Prostate gland (tissue), 2 donors: Measurements from ENCODE around the gene PLPP6. TPM values are rescaled to one million over a fixed set of nuclear protein-coding genes. Genes with fewer than 3 reads are reported as not detected.
A peak's percentile ranks its signal among the peaks of the same experiment; 100 is the strongest.

Experiments
- DNase-seq: peaks from one replicate; pipeline ENCODE4 v3.0.0-alpha.2; 2019; ENCODE audit warnings: low spot score
- H3K27ac ChIP-seq, 2 donors: fragments of 200-600 bp; sonication (generic); 2 replicates each; pipeline ENCODE4 v1.5.1; 2017 to 2019
- H3K27me3 ChIP-seq: fragments of 200-600 bp; sonication (generic); replicated peaks from 2 replicates; pipeline ENCODE4 v1.5.1; 2019; ENCODE audit not compliant: insufficient read depth
- H3K36me3 ChIP-seq, 2 donors: fragments of 200-600 bp; sonication (generic); 1 replicate in 1 of 2; 2 replicates in 1 of 2; pipeline versions ENCODE4 v1.5.1 to v1.8.1; 2017 to 2019
- H3K4me1 ChIP-seq: fragments of 200-600 bp; sonication (generic); replicated peaks from 2 replicates; pipeline ENCODE4 v1.5.1; 2019
- H3K4me3 ChIP-seq, 2 donors: fragments of 200-600 bp; sonication (generic); 2 replicates each; pipeline ENCODE4 v1.5.1; 2017 to 2019
- H3K9me3 ChIP-seq: fragments of 200-600 bp; sonication (generic); 2 replicates; pipeline ENCODE4 v1.5.1; 2017
- POLR2A ChIP-seq: fragments of 450-650 bp; IDR thresholded peaks from one replicate; pipeline ENCODE4 v1.6.1; 2016; ENCODE audit warnings: antibody characterized with exemption, mild to moderate bottlenecking
- POLR2AphosphoS5 ChIP-seq: sonication (generic); formaldehyde crosslinking; IDR thresholded peaks from one replicate; pipeline ENCODE4 v1.6.1; 2017; ENCODE audit warnings: antibody characterized with exemption
- WGBS: methylation state at CpG from one replicate; pipeline ENCODE4 v1.1.5; 2018; 5-methylcytosine and 5-hydroxymethylcytosine counted together
- intact Hi-C: fragments of 100-400 bp; cut with DNase I; formaldehyde crosslinking; loops from one replicate; pipeline ENCODE4 v1.14.2; 2022
- total RNA-seq, 2 donors: library from RNA; depleted of rRNA; stranded (reverse); fragments of >200 nt; gene quantifications; one replicate each; pipeline ENCODE4 v1.1.0, GENCODE V29; 2016
- TF ChIP-seq, protein P1 (sequence below), 4 experiments: fragments of 200-600 bp in 2 of 4; fragments of 450-650 bp in 2 of 4; sonication (generic) in 2 of 4; IDR thresholded peaks; 1 replicate in 3 of 4; 2 replicates in 1 of 4; pipeline ENCODE4 v1.5.1; 2016 to 2019; ENCODE audit warnings: antibody characterized with exemption in 4 of 4, mild to moderate bottlenecking in 2 of 4, moderate library complexity in 2 of 4

The PLPP6 gene
- total RNA-seq, 2 donors from 2014 or later, result 15.6 to 32.5 TPM

DNA sequence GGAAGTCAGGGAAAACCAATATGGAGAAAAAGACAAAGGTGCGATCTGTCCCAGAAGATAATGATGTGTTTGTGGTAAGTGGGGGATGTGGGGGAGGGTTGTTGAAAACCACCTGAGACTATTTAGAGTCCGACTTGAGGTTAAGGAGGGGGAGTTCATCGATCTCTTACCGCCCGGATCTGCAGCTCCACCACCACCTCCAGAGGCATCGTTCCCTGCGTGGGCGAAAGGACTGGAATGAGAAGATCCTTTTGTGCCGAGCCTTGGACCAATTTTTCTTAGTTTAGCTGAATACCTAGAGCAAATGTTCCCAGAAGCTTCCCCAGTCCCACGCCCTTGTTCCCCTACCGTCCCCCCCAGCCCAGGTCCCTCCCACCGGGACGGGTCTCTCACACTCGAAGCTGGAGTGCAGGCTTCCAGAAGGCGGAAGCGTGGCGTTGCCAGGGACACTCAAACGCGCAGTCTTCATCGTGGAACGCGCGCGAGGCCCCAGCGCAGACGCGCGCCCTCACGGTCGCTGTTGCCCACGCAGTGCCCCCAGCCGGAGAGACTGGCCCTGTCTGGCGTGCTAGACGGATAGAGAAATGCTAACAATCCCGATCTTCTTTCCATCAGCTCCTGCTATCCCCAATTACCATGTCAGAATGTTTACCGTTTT is 4.1 kb downstream of the PLPP6 start, which contains the start of gene SPATA6L:
Gene SPATA6L (minus strand): TSS at position 439 of the 658 bp plus-strand sequence. CDS start 230 bp downstream, at position 209.
- Histone ChIP-seq H3K4me1 (peaks cover 8% of the 10 kb centered on the region), H3K27ac (peak within 1 kb of the TSS; percentile 74 to 90), H3K27me3 (no peaks in the 10 kb centered on the region), H3K4me3 (peak within 1 kb of the TSS; percentile 31 to 39), H3K36me3 (no peaks in the 10 kb centered on the region), H3K9me3 (no peaks in the 10 kb centered on the region)
- TF ChIP-seq, protein P1, sequence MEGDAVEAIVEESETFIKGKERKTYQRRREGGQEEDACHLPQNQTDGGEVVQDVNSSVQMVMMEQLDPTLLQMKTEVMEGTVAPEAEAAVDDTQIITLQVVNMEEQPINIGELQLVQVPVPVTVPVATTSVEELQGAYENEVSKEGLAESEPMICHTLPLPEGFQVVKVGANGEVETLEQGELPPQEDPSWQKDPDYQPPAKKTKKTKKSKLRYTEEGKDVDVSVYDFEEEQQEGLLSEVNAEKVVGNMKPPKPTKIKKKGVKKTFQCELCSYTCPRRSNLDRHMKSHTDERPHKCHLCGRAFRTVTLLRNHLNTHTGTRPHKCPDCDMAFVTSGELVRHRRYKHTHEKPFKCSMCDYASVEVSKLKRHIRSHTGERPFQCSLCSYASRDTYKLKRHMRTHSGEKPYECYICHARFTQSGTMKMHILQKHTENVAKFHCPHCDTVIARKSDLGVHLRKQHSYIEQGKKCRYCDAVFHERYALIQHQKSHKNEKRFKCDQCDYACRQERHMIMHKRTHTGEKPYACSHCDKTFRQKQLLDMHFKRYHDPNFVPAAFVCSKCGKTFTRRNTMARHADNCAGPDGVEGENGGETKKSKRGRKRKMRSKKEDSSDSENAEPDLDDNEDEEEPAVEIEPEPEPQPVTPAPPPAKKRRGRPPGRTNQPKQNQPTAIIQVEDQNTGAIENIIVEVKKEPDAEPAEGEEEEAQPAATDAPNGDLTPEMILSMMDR (IDR thresholded peaks at IDR 0.05), result no peak
- TF ChIP-seq POLR2A (peak; percentile 18), POLR2AphosphoS5 (peak; percentile 50)
- intact Hi-C loops, result loop anchor here (10.0 kb wide), 1 partner anchor 319 kb away; the partner anchor contains the start of gene JAK2
- DNase-seq, result peak; percentile 75
- WGBS, result 2% methylated on average over 36 of the region's 36 CpGs

GRCh38 chr9:4667681-4668080 is 5.6 kb downstream of the PLPP6 start:
- TF ChIP-seq POLR2A (no peak), POLR2AphosphoS5 (no peak)
- TF ChIP-seq, protein P1 (IDR thresholded peaks at IDR 0.05), result no peak
- WGBS, result 100% methylated on average over 1 of the region's 1 CpG
- Histone ChIP-seq H3K27ac (no peak overlapping the region), H3K9me3 (no peaks in the 10 kb centered on the region), H3K27me3 (no peaks in the 10 kb centered on the region), H3K4me1 (peaks cover 8% of the 10 kb centered on the region), H3K4me3 (no peak overlapping the region), H3K36me3 (no peaks in the 10 kb centered on the region)
- intact Hi-C loops, result loop anchor here (10.0 kb wide), 1 partner anchor 317 kb away; the partner anchor contains the start of gene JAK2
- DNase-seq, result no peak

- 80% methylated on average over 2 of the region's 2 CpGs for WGBS
- Histone ChIP-seq H3K27ac (no peak overlapping the region), H3K27me3 (no peaks in the 10 kb centered on the region), H3K36me3 (no peaks in the 10 kb centered on the region), H3K4me1 (peaks cover 8% of the 10 kb centered on the region), H3K9me3 (no peaks in the 10 kb centered on the region), H3K4me3 (no peak overlapping the region)
- no peak for DNase-seq
- intact Hi-C loops, result loop anchor here (10.0 kb wide), 1 partner anchor 316 kb away; the partner anchor contains the start of gene JAK2
- TF ChIP-seq POLR2A, result no peak
- TF ChIP-seq, protein P1 (IDR thresholded peaks at IDR 0.05), result no peak
- TF ChIP-seq POLR2AphosphoS5, result no peak
Measured at GRCh38 chr9:4668604-4669003, 6.5 kb downstream of the PLPP6 start.

DNA sequence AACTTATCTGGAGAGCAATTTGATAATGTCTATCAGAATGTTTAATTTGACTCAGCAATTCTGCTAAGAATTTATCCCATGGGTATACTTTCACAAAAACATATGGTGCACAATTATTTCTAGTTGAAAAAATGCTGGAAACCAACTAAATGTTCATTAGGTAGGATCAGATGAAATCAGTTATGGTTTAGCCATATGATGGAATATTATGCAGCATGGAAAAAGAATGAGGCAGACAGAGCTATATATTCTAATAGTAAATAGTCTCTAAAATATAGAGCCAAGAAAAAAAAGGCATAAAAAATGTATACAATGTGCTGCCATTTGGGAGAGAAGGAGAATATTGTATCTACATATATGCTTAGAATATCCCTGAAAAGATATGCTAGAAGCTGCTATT is 7.8 kb downstream of the PLPP6 start:
- DNase-seq, result no peak
- Histone ChIP-seq H3K27me3 (no peaks in the 10 kb centered on the region), H3K36me3 (no peaks in the 10 kb centered on the region), H3K9me3 (no peaks in the 10 kb centered on the region), H3K4me3 (no peak overlapping the region), H3K4me1 (peaks cover 7% of the 10 kb centered on the region), H3K27ac (no peak overlapping the region)
- intact Hi-C loops, result loop anchor here (10.0 kb wide), 2 partner anchors 315 to 955 kb away; partner anchors contain the start of genes JAK2 and RIC1
- TF ChIP-seq, protein P1 (IDR thresholded peaks at IDR 0.05), result no peak
- TF ChIP-seq POLR2A (no peak), POLR2AphosphoS5 (no peak)

GRCh38 chr9:4670591-4670990 is 8.5 kb downstream of the PLPP6 start:
- Histone ChIP-seq H3K9me3 (no peaks in the 10 kb centered on the region), H3K27me3 (no peaks in the 10 kb centered on the region), H3K4me3 (no peak overlapping the region), H3K36me3 (no peaks in the 10 kb centered on the region), H3K27ac (no peak overlapping the region), H3K4me1 (no peaks in the 10 kb centered on the region)
- 91% methylated on average over 3 of the region's 3 CpGs for WGBS
- intact Hi-C loops, result loop anchor here (10.0 kb wide), 1 partner anchor 954 kb away; the partner anchor contains the start of gene RIC1
- DNase-seq, result no peak
- TF ChIP-seq POLR2A (no peak), POLR2AphosphoS5 (no peak)
- TF ChIP-seq, protein P1 (IDR thresholded peaks at IDR 0.05), result no peak
